ENCODE results near the gene SPOP.
"Not testable (repeated sequence)": the region's sequence is repeated elsewhere in the genome, so short reads cannot be mapped to it uniquely, and the experiment has no call there.

SPOP gene

DNA sequence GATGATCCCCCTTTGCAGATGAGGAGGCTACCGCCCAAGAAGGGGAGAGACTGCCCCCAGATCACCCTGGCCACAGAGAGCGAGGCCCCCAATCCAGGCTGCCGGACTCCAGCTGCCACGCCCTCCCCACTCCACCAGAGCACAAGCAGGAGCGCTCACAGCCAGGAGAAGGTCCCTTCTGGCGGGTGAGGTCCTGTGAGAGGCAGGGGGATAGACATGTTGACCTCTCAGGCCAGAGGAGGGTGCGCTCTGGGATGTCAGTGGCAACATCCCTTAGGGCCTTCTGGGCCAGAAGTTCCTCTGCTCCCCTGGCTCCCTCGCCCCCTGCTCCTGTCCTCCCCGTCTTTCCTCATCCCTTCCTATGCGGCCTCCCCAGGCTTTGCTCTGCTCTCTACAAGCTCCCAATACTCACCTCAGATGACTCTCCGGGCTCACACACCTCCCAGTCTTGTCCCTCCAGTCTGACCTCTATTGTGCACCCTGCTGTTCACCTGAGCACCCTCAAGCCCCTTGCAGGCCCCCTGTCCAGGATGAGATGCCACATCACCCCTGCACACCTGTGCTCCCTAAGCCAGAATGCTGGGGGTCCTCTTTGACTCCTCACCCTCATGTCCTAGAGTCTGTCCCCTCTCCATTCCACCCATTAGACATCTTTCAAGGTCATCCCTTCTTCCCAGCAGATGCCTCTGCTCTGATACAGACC lies 107.2 kb downstream of the SPOP start:
- DNase-seq = no peak

DNA sequence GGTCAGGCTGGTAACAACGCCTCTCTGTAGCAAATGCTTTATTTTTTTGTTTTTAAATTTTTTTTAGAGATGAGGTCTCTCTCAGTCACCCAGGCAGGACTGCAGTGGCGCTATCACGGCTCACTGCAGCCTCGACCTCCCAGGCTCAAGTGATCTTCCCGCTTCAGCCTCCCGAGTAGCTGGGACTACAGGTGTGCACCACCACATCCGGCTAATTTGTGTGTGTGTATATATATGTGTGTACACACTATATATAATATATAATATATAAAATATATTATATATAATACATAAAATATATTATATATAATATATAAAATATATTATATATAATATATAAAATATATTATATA lies 109.2 kb downstream of the SPOP start:
- DNase-seq = not testable (repeated sequence)

DNA sequence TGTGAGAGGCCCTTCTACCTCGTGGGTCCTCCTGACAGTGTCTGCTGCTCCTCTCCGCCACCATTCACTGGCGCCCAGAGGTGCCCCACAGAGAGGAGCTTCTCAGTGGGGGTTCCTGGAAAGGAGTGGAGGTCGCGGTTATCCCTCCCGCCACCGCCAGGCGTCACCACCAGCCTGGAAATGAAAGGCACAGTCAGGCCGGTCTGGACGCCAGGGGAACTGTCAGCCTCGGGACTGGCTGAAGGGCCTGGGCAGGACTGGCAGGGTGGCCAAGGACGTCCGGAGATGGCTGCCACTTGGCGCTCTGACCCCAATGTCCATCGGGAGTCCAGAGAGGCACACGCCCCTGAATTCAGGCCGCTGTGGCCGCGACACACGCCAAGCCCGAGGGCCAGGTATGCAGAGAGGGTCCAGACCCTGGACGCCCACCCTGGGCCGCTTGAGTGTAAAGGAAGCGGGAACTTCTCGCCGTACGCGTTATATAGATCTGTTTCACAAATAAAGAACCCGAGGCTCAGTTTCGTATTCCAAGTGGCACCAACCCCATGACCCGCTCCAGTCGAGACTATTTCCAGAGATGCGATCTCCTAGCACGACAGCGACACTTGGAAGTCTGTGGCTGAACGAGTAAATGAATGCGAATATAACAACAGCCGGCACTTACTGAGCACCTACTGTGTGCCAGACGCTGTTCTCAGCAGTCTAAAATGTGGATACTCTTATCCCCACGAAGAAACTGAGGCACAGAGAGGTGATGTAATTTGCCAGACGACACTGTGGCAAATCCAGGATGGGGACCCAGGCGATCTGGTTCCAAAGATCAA lies 109.8 kb downstream of the SPOP start:
- peak; percentile 24 to 76 for DNase-seq

DNA sequence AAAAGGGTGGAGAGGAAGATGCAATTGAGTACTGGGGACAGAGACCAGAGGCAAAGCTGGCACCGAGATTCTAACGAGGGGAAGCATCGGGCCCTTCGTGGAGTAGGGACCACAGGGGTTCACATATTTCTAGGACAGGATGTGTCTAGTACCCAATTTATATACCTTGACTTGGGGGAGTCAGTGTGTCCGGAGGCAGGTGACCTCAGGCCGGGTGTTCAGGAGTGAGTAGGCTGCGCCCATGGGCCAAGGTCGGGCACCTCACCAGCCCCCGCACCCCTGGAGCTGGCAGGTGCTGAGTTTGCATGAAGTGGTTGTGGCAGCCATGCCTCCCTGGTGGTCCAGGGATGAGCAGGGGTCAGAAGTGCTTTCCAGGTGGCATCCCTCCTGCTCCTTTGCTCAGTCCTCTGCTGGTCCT lies 110.8 kb downstream of the SPOP start:
- no peak for DNase-seq

DNA sequence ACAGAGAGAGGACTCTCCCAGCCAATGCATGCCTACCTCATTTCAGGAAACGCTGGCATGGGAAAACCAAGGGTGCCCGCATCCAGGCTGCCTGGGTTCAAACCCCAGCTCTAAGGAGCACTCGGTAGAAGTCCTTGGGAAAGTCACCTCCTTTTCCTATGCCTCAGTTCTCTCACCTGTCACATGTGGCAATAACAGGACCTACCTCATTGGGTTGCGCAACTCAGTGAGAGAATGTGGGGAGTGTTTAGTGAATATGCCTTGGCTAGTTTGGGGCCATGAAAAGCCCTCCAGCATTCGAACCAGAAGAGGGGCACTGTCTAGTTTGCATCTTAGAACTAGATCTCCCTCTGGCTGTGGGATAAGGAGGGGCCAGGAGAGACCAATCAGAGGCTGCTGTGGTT lies 111.2 kb downstream of the SPOP start:
- no peak for DNase-seq

DNA sequence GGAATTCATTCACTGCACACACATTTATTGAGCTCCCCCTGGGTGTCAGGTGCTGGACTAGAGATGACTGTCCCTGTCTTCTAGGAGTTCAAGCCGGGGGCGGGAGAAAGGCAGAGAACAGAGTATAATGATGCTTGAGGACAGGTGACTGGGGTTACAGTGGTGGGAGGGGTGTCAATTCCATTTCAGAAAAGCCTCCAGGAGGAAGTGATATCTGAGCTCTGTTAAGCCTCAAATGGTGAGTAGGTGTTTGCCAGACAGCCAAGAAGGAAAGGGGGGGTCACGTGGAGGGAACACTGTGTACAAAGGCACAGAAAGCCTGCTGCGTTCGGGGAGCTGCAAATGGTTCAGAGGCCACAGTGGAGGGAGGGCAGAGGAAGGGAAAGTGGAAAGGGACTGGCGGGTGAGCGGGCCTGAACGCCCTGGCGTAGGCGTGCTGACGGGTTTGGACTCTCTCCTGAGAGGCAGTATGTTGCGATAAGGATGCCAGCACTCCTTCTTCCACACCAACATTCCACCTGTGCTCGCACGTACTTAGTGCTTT lies 111.9 kb downstream of the SPOP start:
- no peak for DNase-seq

DNA sequence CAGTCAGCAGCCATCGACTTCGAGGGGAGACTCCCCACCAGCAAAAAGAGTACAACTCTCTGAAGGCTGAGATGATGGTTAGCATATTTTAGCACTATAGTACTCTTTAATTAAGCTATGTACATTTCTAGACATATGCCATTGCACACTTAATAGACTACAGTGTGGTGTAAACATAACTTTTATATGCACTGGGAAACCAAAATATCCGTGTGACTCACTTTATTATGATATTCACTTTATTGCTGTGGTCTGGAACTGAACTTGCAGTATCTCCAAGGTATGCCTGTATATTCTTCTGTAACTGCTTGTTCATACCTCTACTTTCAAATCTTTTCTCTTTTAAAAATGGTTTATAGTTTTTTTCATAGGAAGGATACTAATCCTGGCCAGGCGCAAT lies 113.3 kb downstream of the SPOP start:
- DNase-seq = no peak

DNA sequence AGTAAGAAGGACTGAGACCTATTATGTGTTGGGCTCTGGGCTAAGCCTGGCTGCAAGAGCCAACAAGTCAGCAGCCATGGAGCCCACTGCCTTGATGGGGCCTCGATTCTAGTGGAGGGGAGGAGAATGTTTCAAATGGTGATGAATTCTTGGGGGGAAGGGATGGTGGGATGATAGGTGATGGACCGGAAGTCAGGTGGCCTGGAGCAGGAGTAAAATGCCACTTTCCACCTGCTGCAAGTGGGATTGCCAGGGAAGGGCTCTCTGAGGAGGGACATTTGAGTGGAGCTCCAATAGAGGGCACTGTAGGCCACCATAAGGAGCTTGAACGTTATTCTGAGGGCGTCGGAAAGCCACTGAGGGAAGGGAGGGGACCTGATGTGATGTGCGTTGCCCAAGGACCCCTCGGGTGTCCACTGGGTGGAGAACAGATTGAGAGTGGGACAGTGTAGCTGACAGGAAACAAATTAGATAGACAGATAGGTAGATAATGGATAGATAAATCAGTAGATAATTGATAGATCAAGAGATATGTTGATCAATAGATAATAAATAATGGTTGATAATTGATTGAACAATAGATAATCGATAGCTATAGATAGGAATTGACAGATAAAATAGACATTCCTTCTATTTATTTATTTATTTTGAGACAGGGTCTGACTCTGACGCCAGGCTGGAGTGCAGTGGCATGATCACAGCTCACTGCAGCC lies 120.4 kb downstream of the SPOP start:
- DNase-seq = peak; percentile 12 to 71

DNA sequence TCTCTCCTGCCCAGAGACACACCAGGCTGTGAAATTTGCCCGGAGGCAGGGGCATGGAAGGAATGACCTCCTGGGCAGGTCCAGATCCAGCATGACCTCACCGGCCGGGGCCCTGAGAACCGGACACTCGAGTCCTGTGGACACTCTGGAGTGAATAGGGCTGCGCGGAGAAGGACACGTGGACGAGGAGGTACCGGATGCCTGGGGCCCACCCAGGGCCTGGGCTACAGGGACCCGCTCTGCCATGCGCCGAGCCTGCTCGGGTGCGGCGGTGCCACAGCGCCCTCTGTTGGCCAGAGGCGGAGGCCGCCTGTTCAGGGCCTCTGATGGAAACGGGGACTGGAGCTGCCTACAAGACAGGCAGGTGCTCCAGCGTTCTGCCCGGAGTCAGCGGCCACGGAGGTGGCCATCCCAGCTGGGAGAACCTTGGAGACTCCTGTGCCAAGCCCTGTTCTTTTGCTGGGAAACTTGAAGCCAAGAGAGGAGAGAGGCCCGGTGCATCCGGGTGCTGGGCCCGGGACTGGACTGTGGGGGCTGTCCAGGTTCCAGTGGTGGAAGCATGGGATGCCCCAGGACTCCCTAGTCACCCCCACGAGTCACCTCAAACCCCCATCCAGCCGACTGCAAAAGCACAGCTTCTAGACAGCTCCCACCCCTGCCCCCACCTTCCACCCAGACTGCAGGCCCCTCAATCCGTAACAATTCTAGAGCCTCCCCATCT lies 121.5 kb downstream of the SPOP start:
- peak; percentile 49 to 86 for DNase-seq

DNA sequence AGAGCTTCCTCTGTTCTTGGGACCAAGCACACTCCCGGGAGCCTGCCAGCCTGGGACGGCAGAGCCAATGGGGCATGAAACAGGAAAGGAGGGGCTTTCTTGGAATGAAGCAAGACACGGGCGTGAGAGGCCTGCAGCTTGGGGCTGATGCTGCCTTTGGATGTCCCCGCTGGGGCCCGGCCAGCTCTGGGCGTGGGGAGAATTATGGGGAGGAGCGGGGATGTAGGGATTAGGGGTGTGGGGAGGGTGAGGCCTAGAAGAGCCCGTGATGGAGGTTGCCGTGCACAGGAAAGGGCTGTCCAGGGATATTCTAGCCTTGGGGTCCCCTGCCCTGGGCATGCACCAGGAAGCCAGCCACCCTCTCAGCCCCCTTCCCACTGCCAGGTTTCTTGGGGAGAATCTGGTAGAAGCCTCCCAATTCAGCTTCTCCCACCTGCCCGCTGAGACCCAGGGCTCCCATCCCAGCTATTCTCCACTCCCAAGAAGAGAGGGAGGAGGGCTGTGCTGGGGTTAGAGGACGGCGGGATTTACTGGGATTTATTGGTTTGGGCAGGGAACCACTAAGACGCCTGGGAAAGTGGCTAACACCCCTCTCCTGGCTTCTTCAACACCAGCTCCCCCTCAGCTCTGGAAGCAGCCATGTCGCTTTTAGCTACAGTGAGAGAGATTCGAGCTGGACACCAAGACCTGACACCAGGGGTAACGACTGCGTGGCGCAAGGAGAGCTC lies 122.2 kb downstream of the SPOP start:
- peak; percentile 19 to 51 for DNase-seq

DNA sequence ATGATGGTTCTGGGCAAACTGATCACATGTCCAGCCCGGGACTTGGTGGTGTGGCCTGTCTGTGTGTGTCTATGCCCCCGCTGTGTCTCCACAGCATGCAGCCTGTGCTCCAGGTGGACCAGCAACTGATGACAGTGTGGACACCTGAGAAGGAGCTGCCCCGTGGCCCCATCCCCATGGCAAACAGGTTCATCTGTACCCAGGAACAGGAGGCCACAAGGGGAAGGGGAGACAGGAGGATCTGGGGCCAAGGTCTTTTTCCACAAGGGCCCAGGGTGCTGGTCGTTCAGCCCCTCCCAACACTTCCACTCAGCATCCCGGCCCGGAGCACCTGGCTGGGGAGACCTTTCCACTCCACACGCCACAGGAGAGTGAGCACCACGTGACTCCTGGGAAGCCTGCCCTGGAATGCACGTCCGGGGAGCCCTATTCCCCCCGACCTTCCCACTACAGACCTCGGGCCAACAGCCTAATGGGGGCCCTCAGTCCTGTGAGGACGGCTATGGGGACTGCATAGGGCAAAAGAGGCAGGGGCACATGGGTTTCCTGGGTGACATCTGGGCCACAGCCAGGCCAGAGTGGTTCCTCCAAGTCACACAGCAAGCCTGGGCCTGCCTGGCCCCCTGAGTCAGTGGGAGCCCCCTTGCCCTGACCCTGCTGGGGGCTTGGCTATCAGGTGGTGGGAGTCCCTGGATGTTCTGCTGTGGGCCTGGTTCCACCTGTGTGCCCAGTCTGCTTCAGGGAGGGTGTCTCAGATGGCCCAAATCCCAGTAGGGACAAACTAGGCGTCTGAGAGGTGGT lies 123.0 kb downstream of the SPOP start:
- DNase-seq = no peak

DNA sequence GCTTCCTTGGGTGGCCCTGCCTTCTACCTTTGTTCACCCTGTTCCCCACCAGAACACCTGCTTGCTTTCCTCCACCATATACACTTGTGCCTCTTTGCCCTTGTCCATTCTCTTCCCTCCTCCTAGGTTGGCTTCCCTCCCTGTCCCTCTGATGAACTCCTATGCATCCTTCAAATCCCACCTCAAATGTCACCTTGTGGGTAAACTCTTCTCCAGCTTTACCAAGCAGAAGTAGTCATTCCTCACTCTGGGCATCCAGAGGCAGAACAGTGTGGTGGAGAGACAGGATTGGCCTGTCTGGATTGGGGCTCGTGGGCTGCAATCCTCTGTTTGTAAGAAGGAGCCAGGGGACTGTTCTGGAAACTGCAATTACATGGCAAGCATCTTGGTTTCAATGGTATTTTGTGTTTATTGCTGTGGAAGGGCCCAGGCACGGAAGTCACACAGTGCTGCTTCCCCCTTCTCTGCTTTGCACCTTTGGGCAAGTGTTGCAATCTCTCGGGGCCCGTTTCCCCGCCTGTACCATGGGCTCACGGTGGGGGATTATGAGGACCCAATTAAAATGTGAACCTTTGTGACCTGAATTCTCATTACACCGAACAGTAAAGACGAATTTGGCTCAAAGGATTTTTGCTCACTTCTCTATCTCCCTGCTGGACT lies 124.1 kb downstream of the SPOP start:
- no peak for DNase-seq

DNA sequence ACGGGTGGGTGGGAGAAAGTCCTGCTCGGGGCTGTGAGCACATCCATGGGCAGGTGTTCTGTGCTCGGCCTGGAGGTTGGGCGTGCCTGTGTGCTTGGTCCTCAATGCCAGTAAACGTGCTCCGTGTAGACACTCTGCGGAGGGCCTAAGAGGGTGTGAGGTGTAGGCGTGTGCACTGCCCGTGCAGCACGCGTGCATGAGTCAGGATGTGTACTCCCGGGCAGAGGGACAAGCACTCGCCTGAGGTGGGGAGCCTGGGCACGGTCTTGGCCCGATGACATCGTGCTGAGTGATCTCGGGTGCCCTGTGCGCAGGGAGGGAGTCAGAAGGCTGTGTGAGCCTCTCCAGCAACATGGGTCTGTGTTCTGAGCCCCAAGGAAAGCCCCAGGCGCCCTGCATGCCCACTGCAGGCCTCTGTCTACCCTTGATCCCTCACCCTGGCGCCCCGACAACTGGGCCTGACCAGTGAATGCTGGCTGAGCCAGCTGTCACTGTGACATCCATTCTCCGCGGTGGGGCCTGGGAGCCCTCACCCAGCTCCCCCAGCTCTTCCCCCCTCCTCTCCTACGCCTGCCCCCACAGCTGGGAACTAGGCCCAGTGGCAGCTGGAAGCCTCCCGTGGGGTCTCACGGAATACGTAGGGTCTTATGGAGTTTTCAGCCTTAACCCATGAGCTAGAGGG lies 125.7 kb downstream of the SPOP start:
- DNase-seq = no peak

DNA sequence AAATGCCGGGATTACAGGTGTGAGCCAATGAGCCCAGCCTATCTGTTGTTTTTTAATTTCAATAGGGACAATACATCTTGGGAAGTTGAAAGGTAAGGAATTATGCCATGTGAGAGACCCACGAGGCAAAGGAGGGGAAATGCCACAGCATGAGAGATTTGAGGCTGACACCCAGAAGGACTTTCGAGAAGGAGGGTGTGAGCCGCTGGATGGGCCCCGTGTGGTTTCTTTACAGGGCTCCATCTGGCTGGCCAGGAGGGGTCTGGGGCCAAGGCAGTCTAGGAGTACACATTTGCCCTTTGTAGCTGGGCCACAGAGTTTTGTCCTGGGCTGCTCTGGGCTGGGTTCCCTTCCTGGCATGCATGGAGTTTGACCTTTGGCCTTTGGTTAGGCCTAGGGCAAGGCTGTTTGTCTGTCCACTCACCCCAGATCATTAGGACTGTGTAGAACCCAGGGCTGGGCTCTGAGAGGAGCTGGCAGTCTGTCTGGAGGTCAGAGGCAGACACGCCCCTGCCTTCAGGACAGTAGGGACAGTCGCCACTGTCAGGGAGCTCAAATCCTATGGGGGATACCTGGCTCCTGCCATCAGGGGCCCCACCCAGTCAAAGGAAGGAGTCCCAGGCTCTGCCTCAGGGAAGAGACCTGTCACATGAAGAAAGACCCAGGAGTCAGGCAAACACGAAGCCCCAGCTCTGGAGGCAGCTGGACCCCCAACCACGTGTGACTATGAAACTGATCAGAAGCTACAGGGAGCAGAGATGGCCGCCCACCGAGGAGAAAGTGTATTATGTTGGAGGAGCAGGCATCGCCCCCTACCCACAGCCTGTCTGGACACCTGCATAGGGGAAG lies 126.5 kb downstream of the SPOP start:
- no peak for DNase-seq

DNA sequence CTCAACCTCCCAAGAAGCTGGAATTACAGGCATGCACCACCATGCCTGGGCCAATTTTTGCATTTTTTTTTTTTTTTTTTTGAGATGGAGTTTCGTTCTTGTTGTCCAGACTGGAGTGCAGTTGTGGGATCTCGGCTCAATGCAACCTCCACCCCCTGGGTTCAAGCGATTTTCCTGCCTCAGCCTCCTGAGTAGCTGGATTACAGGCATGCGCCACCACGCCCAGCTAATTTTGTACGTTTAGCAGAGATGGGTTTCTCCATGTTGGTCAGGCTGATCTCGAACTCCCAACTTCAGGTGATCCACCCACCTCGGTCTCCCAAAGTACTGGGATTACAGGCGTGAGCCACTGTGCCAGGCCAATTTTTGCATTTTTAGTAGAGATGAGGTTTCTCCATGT lies 127.1 kb downstream of the SPOP start:
- not testable (repeated sequence) for DNase-seq

DNA sequence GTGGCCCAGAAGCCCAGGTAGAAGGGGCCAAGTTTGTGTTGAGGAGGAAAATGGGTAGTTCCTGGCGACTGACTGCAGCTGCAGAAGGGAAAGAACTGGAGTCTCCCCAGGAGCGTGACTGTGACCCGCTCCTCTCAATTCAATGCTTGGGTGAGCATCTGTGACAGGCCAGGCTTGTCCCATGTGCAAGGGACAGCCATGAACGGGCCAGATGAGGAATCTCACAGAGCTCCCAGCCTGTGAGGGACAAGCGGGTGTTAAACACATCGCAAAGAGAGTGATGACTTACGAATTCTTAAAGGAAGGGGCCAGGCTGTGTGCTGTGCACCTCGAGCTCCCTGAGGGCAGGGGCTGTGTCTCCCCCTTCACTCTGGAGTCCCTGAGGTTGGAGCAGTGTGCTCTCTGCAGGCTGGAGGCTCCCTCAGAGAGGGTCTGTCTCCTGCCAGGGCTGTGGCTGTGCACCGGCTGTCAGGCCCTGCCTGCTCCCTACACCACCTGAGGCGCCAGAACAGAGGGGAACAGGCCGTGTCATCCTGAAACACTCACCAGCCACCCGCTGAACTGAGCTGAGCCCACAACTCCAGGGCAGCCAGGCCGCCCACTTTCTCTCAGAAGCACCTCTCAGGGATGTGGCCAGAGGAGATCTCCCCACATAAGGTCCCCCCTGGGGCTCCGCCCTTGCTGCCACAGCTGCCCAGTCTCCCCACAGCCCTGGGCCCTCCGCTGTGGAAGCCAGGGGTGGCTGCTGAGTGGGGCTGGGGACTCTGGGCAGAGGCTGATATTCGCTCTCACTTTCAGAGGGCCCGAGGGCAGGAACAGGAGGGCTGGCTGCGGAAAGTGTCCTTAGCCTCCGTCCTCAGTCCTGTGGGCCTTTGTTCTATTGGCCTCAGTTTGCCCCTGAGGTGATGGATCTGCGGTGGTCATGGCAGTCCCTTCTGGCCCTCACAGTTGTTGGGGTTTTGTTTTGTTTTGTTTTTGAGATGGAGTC lies 127.9 kb downstream of the SPOP start:
- DNase-seq = no peak

DNA sequence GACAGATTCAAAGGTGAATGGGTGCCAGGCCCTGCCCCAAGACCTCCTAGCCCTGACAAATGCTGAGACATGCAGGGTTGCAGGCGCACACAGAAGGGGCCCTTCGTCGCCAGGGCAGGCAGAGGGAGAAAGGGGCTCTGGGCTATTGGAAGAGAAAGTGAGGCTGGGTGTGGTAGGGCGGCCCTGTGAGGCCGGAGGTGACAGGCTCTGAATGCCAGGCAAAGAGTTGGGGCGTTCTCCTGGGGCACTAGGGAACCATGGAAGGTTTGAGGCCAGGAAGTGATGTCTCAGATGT lies 128.6 kb downstream of the SPOP start:
- DNase-seq = no peak

All from NCI-H446 (cell line).